ENCODE results near the gene MYNN. TPM values are rescaled to one million over a fixed set of nuclear protein-coding genes. Genes with fewer than 3 reads are reported as not detected.

Gene MYNN
- total and polyA plus RNA-seq, 9 of the 15 experiments (the other 6 are each of a cell fraction or from before 2014, with no cell fraction given), result 10.4 to 35.7 (median 21.3) TPM

DNA sequence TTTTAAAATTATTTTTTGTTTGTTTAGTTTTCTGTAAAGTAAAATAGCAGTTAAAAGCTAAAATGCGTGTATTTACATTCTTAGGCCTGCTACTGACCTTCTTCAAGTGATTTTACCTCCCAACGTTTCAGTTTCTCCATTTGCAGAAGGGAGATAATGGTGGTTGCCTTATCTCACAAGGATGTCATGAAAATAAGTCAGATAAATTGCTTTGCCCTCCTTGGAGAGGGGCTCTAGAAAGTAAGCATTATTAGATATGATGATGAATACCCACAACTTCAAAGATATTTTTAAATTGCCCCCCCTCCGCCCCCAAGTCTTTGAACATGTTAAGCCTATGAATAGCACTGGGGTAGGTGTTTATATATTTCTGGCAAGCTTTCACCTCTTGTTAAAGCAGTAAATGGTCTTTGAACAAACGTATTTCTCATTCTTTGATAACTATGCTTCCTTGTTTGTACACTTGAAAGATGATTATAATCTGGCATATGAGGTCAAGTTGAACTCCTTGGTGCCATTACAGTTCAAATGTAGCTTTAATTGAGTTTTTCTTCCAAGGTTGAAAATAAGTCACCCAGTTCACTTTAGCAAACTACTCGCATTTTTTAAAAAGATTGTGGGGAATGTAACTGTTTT lies 14.7 kb upstream of the MYNN start (continued):
- TF ChIP-seq, protein P1, sequence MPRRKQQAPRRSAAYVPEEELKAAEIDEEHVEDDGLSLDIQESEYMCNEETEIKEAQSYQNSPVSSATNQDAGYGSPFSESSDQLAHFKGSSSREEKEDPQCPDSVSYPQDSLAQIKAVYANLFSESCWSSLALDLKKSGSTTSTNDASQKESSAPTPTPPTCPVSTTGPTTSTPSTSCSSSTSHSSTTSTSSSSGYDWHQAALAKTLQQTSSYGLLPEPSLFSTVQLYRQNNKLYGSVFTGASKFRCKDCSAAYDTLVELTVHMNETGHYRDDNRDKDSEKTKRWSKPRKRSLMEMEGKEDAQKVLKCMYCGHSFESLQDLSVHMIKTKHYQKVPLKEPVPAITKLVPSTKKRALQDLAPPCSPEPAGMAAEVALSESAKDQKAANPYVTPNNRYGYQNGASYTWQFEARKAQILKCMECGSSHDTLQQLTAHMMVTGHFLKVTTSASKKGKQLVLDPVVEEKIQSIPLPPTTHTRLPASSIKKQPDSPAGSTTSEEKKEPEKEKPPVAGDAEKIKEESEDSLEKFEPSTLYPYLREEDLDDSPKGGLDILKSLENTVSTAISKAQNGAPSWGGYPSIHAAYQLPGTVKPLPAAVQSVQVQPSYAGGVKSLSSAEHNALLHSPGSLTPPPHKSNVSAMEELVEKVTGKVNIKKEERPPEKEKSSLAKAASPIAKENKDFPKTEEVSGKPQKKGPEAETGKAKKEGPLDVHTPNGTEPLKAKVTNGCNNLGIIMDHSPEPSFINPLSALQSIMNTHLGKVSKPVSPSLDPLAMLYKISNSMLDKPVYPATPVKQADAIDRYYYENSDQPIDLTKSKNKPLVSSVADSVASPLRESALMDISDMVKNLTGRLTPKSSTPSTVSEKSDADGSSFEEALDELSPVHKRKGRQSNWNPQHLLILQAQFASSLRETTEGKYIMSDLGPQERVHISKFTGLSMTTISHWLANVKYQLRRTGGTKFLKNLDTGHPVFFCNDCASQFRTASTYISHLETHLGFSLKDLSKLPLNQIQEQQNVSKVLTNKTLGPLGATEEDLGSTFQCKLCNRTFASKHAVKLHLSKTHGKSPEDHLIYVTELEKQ (CRISPR knock-in tag; IDR thresholded peaks at IDR 0.05), result no peak
- TF ChIP-seq TCF7 (IDR thresholded peaks at IDR 0.05; ENCODE audit: borderline replicate concordance) (no peak), SAP30 (IDR thresholded peaks at IDR 0.05; ENCODE audit: borderline replicate concordance, insufficient read depth, low read depth, low read length, poor library complexity, severe bottlenecking) (no peak), WHSC1 (IDR thresholded peaks at IDR 0.05; ENCODE audit: low read length) (no peak), JUND (IDR thresholded peaks at IDR 0.05; ENCODE audit: borderline replicate concordance, low read depth, low read length) (no peak; the same call in 1 of the 2 replicates), JUND (tag; IDR thresholded peaks at IDR 0.05; ENCODE audit: borderline replicate concordance, low read depth, low read length) (peak; percentile 43; the same call in 1 of the 3 replicates), ARID2 (IDR thresholded peaks at IDR 0.05) (no peak), POU5F1 (IDR thresholded peaks at IDR 0.05; ENCODE audit: borderline replicate concordance, low read depth, low read length, partially characterized antibody) (no peak), ZNF384 (IDR thresholded peaks at IDR 0.05; ENCODE audit: low read depth, low read length) (no peak), ZNF584 (CRISPR knock-in tag; IDR thresholded peaks at IDR 0.05; ENCODE audit: low read depth) (no peak), ZNF23 (CRISPR knock-in tag; IDR thresholded peaks at IDR 0.05) (no peak), SNRNP70 (optimal IDR thresholded peaks at IDR 0.05; ENCODE audit: low read depth, low read length) (no peak), TOE1 (IDR thresholded peaks at IDR 0.05; ENCODE audit: borderline replicate concordance) (no peak), TOE1 (CRISPR knock-in tag; IDR thresholded peaks at IDR 0.05; ENCODE audit: borderline replicate concordance, low read depth) (no peak), ZKSCAN1 (IDR thresholded peaks at IDR 0.05; ENCODE audit: low read depth, low read length) (no peak), ZSCAN32 (CRISPR knock-in tag; IDR thresholded peaks at IDR 0.05) (no peak), SETDB1 (IDR thresholded peaks at IDR 0.05; ENCODE audit: low read length) (no peak), MTA2 (IDR thresholded peaks at IDR 0.05; ENCODE audit: low read depth) (peak; percentile 53; the same call in 1 of the 2 replicates), FOXM1 (IDR thresholded peaks at IDR 0.05; ENCODE audit: low read depth) (0 out of 2 replicates have a peak, but pooled peaks have one; percentile 34), FOXM1 (CRISPR knock-in tag; IDR thresholded peaks at IDR 0.05; ENCODE audit: low read depth) (no peak), GATAD2B (IDR thresholded peaks at IDR 0.05; ENCODE audit: borderline replicate concordance) (peak; percentile 30; the same call in 1 of the 2 replicates)
- TF ChIP-seq, protein P2, sequence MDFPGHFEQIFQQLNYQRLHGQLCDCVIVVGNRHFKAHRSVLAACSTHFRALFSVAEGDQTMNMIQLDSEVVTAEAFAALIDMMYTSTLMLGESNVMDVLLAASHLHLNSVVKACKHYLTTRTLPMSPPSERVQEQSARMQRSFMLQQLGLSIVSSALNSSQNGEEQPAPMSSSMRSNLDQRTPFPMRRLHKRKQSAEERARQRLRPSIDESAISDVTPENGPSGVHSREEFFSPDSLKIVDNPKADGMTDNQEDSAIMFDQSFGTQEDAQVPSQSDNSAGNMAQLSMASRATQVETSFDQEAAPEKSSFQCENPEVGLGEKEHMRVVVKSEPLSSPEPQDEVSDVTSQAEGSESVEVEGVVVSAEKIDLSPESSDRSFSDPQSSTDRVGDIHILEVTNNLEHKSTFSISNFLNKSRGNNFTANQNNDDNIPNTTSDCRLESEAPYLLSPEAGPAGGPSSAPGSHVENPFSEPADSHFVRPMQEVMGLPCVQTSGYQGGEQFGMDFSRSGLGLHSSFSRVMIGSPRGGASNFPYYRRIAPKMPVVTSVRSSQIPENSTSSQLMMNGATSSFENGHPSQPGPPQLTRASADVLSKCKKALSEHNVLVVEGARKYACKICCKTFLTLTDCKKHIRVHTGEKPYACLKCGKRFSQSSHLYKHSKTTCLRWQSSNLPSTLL (IDR thresholded peaks at IDR 0.05), result no peak

Data from K562 (cell line).